ENCODE data around the gene FANCD2OS. TPM values are rescaled to one million over a fixed set of nuclear protein-coding genes. Genes with fewer than 3 reads are reported as not detected.

FANCD2OS gene
- total and polyA plus RNA-seq, 3 donors (not counting 1 experiment from before 2014, with no cell fraction given), result not detected

Other genes with a start within 250 kb of the FANCD2OS start
- gene CIDEC, start 228.0 kb downstream of the FANCD2OS start, total RNA-seq, result under 1 TPM in 1 of 2 donors, not detected in 1; 0.17 TPM
- gene CIDEC, start 228.0 kb downstream of the FANCD2OS start, polyA plus RNA-seq, result 0.06 TPM
- gene JAGN1, start 217.6 kb downstream of the FANCD2OS start, total RNA-seq, result 10 to 100 TPM; 32.3 to 34.7 TPM
- gene JAGN1, start 217.6 kb downstream of the FANCD2OS start, polyA plus RNA-seq, result 63.6 TPM
- gene IL17RE, start 205.4 kb downstream of the FANCD2OS start, total RNA-seq, result 10 to 100 TPM; 10.6 to 13.3 TPM
- 10.2 TPM for gene IL17RE, start 205.4 kb downstream of the FANCD2OS start, polyA plus RNA-seq
- gene IL17RC, start 191.2 kb downstream of the FANCD2OS start, total RNA-seq, result 10 to 100 TPM; 17.8 to 46.8 TPM
- 12.8 TPM for gene IL17RC, start 191.2 kb downstream of the FANCD2OS start, polyA plus RNA-seq
- gene CRELD1, start 174.4 kb downstream of the FANCD2OS start, total RNA-seq, result 10 to 100 TPM; 12.6 to 18.2 TPM
- 13.0 TPM for gene CRELD1, start 174.4 kb downstream of the FANCD2OS start, polyA plus RNA-seq
- 1 to 10 TPM; 1.8 to 2.0 TPM for gene PRRT3, start 155.8 kb downstream of the FANCD2OS start, total RNA-seq
- gene PRRT3, start 155.8 kb downstream of the FANCD2OS start, polyA plus RNA-seq, result 0.70 TPM
- gene EMC3, start 121.4 kb downstream of the FANCD2OS start, total RNA-seq, result 10 to 100 TPM; 45.0 to 49.4 TPM
- 98.8 TPM for gene EMC3, start 121.4 kb downstream of the FANCD2OS start, polyA plus RNA-seq
- gene FANCD2, start 81.8 kb downstream of the FANCD2OS start, total RNA-seq, result 10 to 100 TPM in 1 of 2 donors, 1 to 10 TPM in 1; 6.7 to 23.6 TPM
- 21.6 TPM for gene FANCD2, start 81.8 kb downstream of the FANCD2OS start, polyA plus RNA-seq
- gene BRK1, start 7.4 kb upstream of the FANCD2OS start, total RNA-seq, result 100 to 1,000 TPM in 1 of 2 donors, 10 to 100 TPM in 1; 80.4 to 134 TPM
- 236 TPM for gene BRK1, start 7.4 kb upstream of the FANCD2OS start, polyA plus RNA-seq
- 10 to 100 TPM; 34.3 to 37.5 TPM for gene VHL, start 33.5 kb upstream of the FANCD2OS start, total RNA-seq
- 9.8 TPM for gene VHL, start 33.5 kb upstream of the FANCD2OS start, polyA plus RNA-seq
- gene IRAK2, start 56.7 kb upstream of the FANCD2OS start, total RNA-seq, result 10 to 100 TPM in 1 of 2 donors, 1 to 10 TPM in 1; 2.5 to 16.9 TPM
- gene IRAK2, start 56.7 kb upstream of the FANCD2OS start, polyA plus RNA-seq, result 7.9 TPM
- gene TATDN2, start 140.2 kb upstream of the FANCD2OS start, total RNA-seq, result 10 to 100 TPM; 16.7 to 28.7 TPM
- gene TATDN2, start 140.2 kb upstream of the FANCD2OS start, polyA plus RNA-seq, result 18.8 TPM
- gene GHRL, start 184.7 kb upstream of the FANCD2OS start, total RNA-seq, result under 1 TPM in 1 of 2 donors, not detected in 1; 0.38 TPM
- gene GHRL, start 184.7 kb upstream of the FANCD2OS start, polyA plus RNA-seq, result not detected
- 100 to 1,000 TPM; 124 to 140 TPM for gene SEC13, start 212.9 kb upstream of the FANCD2OS start, total RNA-seq
- 202 TPM for gene SEC13, start 212.9 kb upstream of the FANCD2OS start, polyA plus RNA-seq

All from mammary epithelial cell (primary cell).